HG02763 (cell line): ENCODE data around the gene CAPZB.
A peak's percentile ranks its signal among the peaks of the same experiment; 100 is the strongest.
"Not testable (repeated sequence)": the region's sequence is repeated elsewhere in the genome, so short reads cannot be mapped to it uniquely, and the experiment has no call there.

Experiments
- ATAC-seq: cut with Tn5 transposase; IDR thresholded peaks from one replicate; pipeline ENCODE4 v1.9.1; 2021; ENCODE audit warnings: mild to moderate bottlenecking, moderate library complexity; ENCODE audit not compliant: unreplicated experiment

Gene CAPZB

GRCh38 chr1:19315378-19316198 lies 169.8 kb downstream of the CAPZB start:
- peak; percentile 25 for ATAC-seq

GRCh38 chr1:19313961-19314882 lies 171.1 kb downstream of the CAPZB start:
- ATAC-seq: no peak

- no peak for ATAC-seq
These were observed 171.7 kb downstream of the CAPZB start for GRCh38 chr1:19313636-19313959.

- peak; percentile 9 for ATAC-seq
These were observed 172.3 kb downstream of the CAPZB start for GRCh38 chr1:19312782-19313635.

- ATAC-seq: peak; percentile 79
These were observed 173.2 kb downstream of the CAPZB start, which contains the start of the genes AKR7A2 and SLC66A1 for GRCh38 chr1:19311931-19312781. Gene AKR7A2 (minus strand): TSS chr1:19312144. CDS start chr1:19312124, 20 bp downstream. Gene SLC66A1 (plus strand): TSS chr1:19312326. CDS start chr1:19317678, 5,352 bp downstream.

- ATAC-seq: peak; percentile 7
These were observed 173.8 kb downstream of the CAPZB start for GRCh38 chr1:19311503-19311930.

GRCh38 chr1:19310720-19311502 lies 174.4 kb downstream of the CAPZB start:
- ATAC-seq: no peak

- ATAC-seq: no peak
These were observed 175.3 kb downstream of the CAPZB start for GRCh38 chr1:19310061-19310460.

- no peak for ATAC-seq
These were observed 176.1 kb downstream of the CAPZB start for GRCh38 chr1:19309123-19309813.

- no peak for ATAC-seq
These were observed 176.8 kb downstream of the CAPZB start for GRCh38 chr1:19308509-19308907.

GRCh38 chr1:19307794-19308508 lies 177.4 kb downstream of the CAPZB start:
- no peak for ATAC-seq

- ATAC-seq: no peak
These were observed 178.4 kb downstream of the CAPZB start for GRCh38 chr1:19306941-19307340.

GRCh38 chr1:19305880-19306279 lies 179.5 kb downstream of the CAPZB start:
- no peak for ATAC-seq

GRCh38 chr1:19304081-19304480 lies 181.3 kb downstream of the CAPZB start:
- not testable (repeated sequence) for ATAC-seq

- ATAC-seq: no peak
These were observed 185.1 kb downstream of the CAPZB start for GRCh38 chr1:19300211-19300610.

GRCh38 chr1:19294638-19295037 lies 190.7 kb downstream of the CAPZB start:
- ATAC-seq: no peak

- no peak for ATAC-seq
These were observed 196.1 kb downstream of the CAPZB start for GRCh38 chr1:19289244-19289643.
